GM12878 (cell line): ENCODE results near the gene NOTCH1. TPM values are rescaled to one million over a fixed set of nuclear protein-coding genes. Genes with fewer than 3 reads are reported as not detected.

Experiments
- ATAC-seq: fragments of 200-7000 bp; cut with Tn5 transposase; 3 replicates; pipeline ENCODE4 v1.9.1; 2020; ENCODE audit warnings: mild to moderate bottlenecking, moderate library complexity
- BruUV-seq: library from RNA; stranded (reverse); fragments of 400-500 nt; replicated peaks from 2 replicates; lab custom pipeline; 2021; lab: Mats Ljungman, UMichigan
- CTCF ChIA-PET: fragments of 300-600 bp; sonication (Branson Sonifier 250); formaldehyde crosslinking; extraction: SDS; loops from one replicate; lab custom pipeline; 2021; ENCODE audit warnings: inconsistent platforms; lab: Yijun Ruan, JAX
- POLR2A ChIA-PET: fragments of 350-600 bp; formaldehyde crosslinking; extraction: SDS; loops from one replicate; lab custom pipeline; 2021; ENCODE audit warnings: inconsistent platforms; lab: Charles Lee
- RAD21 ChIA-PET: fragments of 300-600 bp; sonication (Branson Sonifier 250); formaldehyde crosslinking; loops from one replicate; lab custom pipeline; 2023; ENCODE audit warnings: antibody characterized with exemption; ENCODE audit not compliant: unreplicated experiment; lab: Charles Lee
- SMC1A ChIA-PET: fragments of 300-600 bp; sonication (Branson Sonifier 250); formaldehyde crosslinking; loops from one replicate; lab custom pipeline; 2023; ENCODE audit not compliant: unreplicated experiment, uncharacterized antibody; lab: Charles Lee
- DNase-seq: peaks from one replicate; pipeline ENCODE4 v3.0.0-alpha.2; 2011; ENCODE audit warnings: low read depth, low spot score
- FAIRE-seq: peaks from 3 replicates; lab custom pipeline; 2011; peaks lifted over from hg19 to GRCh38; lab: Jason Lieb, UNC
- H2AFZ ChIP-seq: 2 replicates; pipeline ENCODE4 v1.6.0; 2011; ENCODE audit warnings: low read depth, low read length, control low read depth; ENCODE audit not compliant: control insufficient read depth
- H3K27ac ChIP-seq: 2 replicates; pipeline ENCODE4 v1.5.1; 2011; ENCODE audit warnings: control low read depth; ENCODE audit not compliant: control insufficient read depth, insufficient read depth
- H3K27me3 ChIP-seq, 2 experiments: replicated peaks in 1 of 2; 2 replicates each; pipeline versions ENCODE4 v1.6.0 to v1.6.1; 2011; ENCODE audit warnings: low read length in 1 of 2; ENCODE audit not compliant: control insufficient read depth in 2 of 2, insufficient read depth in 2 of 2
- H3K36me3 ChIP-seq, 2 experiments: 2 replicates each; pipeline ENCODE4 v1.5.1; 2011; ENCODE audit warnings: low read length in 1 of 2; ENCODE audit not compliant: control insufficient read depth in 2 of 2, insufficient read depth in 2 of 2
- H3K4me1 ChIP-seq: 2 replicates; pipeline ENCODE4 v1.6.1; 2011; ENCODE audit warnings: mild to moderate bottlenecking, low read length, moderate library complexity, mixed read lengths; ENCODE audit not compliant: control insufficient read depth, insufficient read depth
- H3K4me2 ChIP-seq: 2 replicates; pipeline ENCODE4 v1.6.0; 2011; ENCODE audit warnings: control low read depth; ENCODE audit not compliant: control insufficient read depth, insufficient read depth
- H3K4me3 ChIP-seq: fragments of 200-600 bp; sonication (generic); 2 replicates; pipeline ENCODE4 v1.5.1; 2016
- H3K79me2 ChIP-seq: 2 replicates; pipeline ENCODE4 v1.6.0; 2011; ENCODE audit warnings: low read length; ENCODE audit not compliant: control insufficient read depth, insufficient read depth
- H3K9ac ChIP-seq: 2 replicates; pipeline ENCODE4 v1.8.0; 2011; ENCODE audit warnings: low read length, control low read depth, mixed read lengths; ENCODE audit not compliant: control insufficient read depth, insufficient read depth
- H3K9me3 ChIP-seq: replicated peaks from 3 replicates; pipeline ENCODE4 v1.5.1; 2011; ENCODE audit warnings: mild to moderate bottlenecking, low read length; ENCODE audit not compliant: control insufficient read depth, insufficient read depth
- H4K20me1 ChIP-seq: 2 replicates; pipeline ENCODE4 v1.6.0; 2011; ENCODE audit not compliant: control insufficient read depth, insufficient read depth
- CBX5 ChIP-seq: sonication (generic); IDR thresholded peaks from 2 replicates; pipeline ENCODE4 v1.6.1; 2016; ENCODE audit warnings: low read depth, moderate library complexity, mild to moderate bottlenecking, inconsistent platforms
- FOS ChIP-seq: IDR thresholded peaks from 3 replicates; pipeline ENCODE4 v1.6.1; 2011; ENCODE audit warnings: borderline replicate concordance; ENCODE audit not compliant: insufficient read length; ENCODE audit errors: extremely low read depth
- HDAC2 ChIP-seq: fragments of 200-600 bp; sonication (generic); IDR thresholded peaks from 2 replicates; pipeline ENCODE4 v1.6.1; 2017
- HDGF ChIP-seq: fragments of 450-650 bp; IDR thresholded peaks from 2 replicates; pipeline ENCODE4 v1.6.1; 2016; ENCODE audit warnings: antibody characterized with exemption
- JUND ChIP-seq: IDR thresholded peaks from 2 replicates; pipeline ENCODE4 v1.6.1; 2012; ENCODE audit warnings: low read depth, mild to moderate bottlenecking, low read length, improper control_type of control experiment, moderate library complexity
- KDM1A ChIP-seq: fragments of 200-600 bp; sonication (generic); IDR thresholded peaks from 2 replicates; pipeline ENCODE4 v1.6.1; 2016; ENCODE audit warnings: borderline replicate concordance
- NFXL1 ChIP-seq: fragments of 450-650 bp; IDR thresholded peaks from 2 replicates; pipeline ENCODE4 v1.6.1; 2017; ENCODE audit warnings: antibody characterized with exemption, mild to moderate bottlenecking, borderline replicate concordance
- RAD51 ChIP-seq: fragments of 450-650 bp; IDR thresholded peaks from 2 replicates; pipeline ENCODE4 v1.6.1; 2016; ENCODE audit warnings: moderate library complexity, mild to moderate bottlenecking, inconsistent platforms
- TCF12 ChIP-seq: IDR thresholded peaks from 2 replicates; pipeline ENCODE4 v1.6.1; 2011; ENCODE audit warnings: low read depth, mild to moderate bottlenecking, low read length
- WRNIP1 ChIP-seq: IDR thresholded peaks from 2 replicates; pipeline ENCODE4 v1.6.1; 2011; ENCODE audit warnings: low read depth, low read length, improper control_type of control experiment, borderline replicate concordance
- ZNF622 ChIP-seq: fragments of 450-650 bp; IDR thresholded peaks from 2 replicates; pipeline ENCODE4 v1.6.1; 2017; ENCODE audit warnings: mild to moderate bottlenecking, inconsistent platforms
- WGBS: methylation state at CpG from one replicate; pipeline ENCODE4 v1.1.6; 2016; ENCODE audit warnings: low lambda C conversion rate; ENCODE audit not compliant: insufficient replicate concordance, insufficient coverage; ENCODE audit errors: missing lambda C conversion rate; 5-methylcytosine and 5-hydroxymethylcytosine counted together
- in situ Hi-C: fragments of 300-500 bp; cut with MboI; formaldehyde crosslinking; loops from 9 replicates; pipeline ENCODE4 v1.14.3; 2018; ENCODE audit warnings: mixed read lengths
- intact Hi-C: fragments of 100-400 bp; cut with micrococcal nuclease; formaldehyde crosslinking; loops from one replicate; pipeline ENCODE4 v1.14.2; 2022; ENCODE audit not compliant: unreplicated experiment
- polyA plus RNA-seq, 11 experiments: library from polyadenylated mRNA; depleted of rRNA in 4 of 11; unstranded in 6 of 11; stranded (reverse) in 5 of 11; fragments of >200 nt; fragmentation: Nextera tagmentation in 4 of 11; fragmentation: Illumina TruSeq in 1 of 11; extraction: Ambion mirVana in 4 of 11; extraction: Trizol in 1 of 11; gene quantifications; 1 replicate in 1 of 11; 2 replicates in 10 of 11; pipeline versions ENCODE4 v1.2.1 to v1.2.3, GENCODE V29; 2011 to 2016; ENCODE audit warnings: inconsistent platforms in 2 of 11, missing spikeins in 2 of 11, low read depth in 1 of 11
- total RNA-seq, 4 experiments: library from RNA; depleted of rRNA in 3 of 4; stranded (reverse); fragments of >200 nt in 3 of 4; fragmentation: Illumina TruSeq in 1 of 4; extraction: Trizol in 1 of 4; gene quantifications; 2 replicates each; pipeline versions ENCODE4 v1.2.1 to v1.2.3, GENCODE V29; 2013 to 2021
- TF ChIP-seq, protein P1 (sequence below): fragments of 450-650 bp; IDR thresholded peaks from 2 replicates; pipeline ENCODE4 v1.6.1; 2018; ENCODE audit warnings: borderline replicate concordance, mild to moderate bottlenecking; ENCODE audit not compliant: partially characterized antibody
- TF ChIP-seq, protein P2 (sequence below): IDR thresholded peaks from 2 replicates; pipeline ENCODE4 v1.6.1; 2011; ENCODE audit warnings: low read depth, low read length, improper control_type of control experiment, borderline replicate concordance
- TF ChIP-seq, protein P3 (sequence below): fragments of 450-650 bp; formaldehyde crosslinking; IDR thresholded peaks from 2 replicates; pipeline ENCODE4 v1.5.0; 2022; ENCODE audit warnings: mild to moderate bottlenecking, missing genetic modification characterization
- TF ChIP-seq, protein P4 (sequence below): IDR thresholded peaks from 2 replicates; pipeline ENCODE4 v1.6.1; 2011; ENCODE audit warnings: borderline replicate concordance, low read depth, mild to moderate bottlenecking, moderate library complexity, mixed read lengths, low read length; ENCODE audit not compliant: insufficient read depth; ENCODE audit errors: extremely low read length

Gene NOTCH1
- total and polyA plus RNA-seq, 10 of the 15 experiments (the other 5 are each of a cell fraction or from before 2014, with no cell fraction given), result 0.02 to 40.0 (median 3.7) TPM

DNA sequence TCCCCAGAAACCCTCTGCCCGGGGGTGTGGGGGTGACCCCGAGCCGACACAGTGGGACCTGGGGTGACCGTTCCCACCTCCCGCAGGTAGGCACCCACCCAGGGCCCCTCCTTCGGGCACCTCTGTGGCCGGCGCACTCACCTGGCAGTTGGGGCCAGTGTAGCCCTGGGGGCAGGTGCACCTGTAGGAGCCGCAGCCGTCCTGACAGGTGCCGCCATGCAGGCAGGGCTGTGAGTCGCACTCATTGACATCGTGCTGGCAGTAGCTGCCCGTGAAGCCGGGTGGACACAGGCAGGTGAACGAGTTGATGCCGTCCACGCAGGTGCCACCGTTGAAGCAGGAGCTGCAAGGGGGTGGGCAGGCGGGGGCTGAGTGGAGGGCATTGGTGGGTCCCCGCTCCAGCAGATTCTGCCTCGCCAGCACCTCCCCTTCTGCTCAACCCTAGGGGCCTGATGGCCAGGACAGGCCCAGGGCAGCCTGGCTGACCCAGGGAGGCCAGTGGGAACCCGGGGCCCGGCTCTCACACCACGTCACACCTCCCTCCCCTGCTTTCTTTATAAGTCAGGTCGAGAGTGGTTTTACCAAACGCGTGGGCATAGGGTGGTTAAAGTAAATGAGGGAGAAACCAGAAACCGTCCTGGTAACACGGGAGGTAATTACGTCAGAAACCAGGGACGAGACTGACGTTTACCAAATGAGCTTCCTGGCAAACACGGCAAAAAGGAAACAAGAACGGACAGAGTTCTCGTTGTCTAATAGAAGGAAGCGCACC lies 36.9 kb downstream of the NOTCH1 start (continued):
- TF ChIP-seq, protein P1, sequence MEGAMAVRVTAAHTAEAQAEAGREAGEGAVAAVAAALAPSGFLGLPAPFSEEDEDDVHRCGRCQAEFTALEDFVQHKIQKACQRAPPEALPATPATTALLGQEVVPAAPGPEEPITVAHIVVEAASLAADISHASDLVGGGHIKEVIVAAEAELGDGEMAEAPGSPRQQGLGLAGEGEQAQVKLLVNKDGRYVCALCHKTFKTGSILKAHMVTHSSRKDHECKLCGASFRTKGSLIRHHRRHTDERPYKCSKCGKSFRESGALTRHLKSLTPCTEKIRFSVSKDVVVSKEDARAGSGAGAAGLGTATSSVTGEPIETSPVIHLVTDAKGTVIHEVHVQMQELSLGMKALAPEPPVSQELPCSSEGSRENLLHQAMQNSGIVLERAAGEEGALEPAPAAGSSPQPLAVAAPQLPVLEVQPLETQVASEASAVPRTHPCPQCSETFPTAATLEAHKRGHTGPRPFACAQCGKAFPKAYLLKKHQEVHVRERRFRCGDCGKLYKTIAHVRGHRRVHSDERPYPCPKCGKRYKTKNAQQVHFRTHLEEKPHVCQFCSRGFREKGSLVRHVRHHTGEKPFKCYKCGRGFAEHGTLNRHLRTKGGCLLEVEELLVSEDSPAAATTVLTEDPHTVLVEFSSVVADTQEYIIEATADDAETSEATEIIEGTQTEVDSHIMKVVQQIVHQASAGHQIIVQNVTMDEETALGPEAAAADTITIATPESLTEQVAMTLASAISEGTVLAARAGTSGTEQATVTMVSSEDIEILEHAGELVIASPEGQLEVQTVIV, result no peak
- TF ChIP-seq, protein P2, sequence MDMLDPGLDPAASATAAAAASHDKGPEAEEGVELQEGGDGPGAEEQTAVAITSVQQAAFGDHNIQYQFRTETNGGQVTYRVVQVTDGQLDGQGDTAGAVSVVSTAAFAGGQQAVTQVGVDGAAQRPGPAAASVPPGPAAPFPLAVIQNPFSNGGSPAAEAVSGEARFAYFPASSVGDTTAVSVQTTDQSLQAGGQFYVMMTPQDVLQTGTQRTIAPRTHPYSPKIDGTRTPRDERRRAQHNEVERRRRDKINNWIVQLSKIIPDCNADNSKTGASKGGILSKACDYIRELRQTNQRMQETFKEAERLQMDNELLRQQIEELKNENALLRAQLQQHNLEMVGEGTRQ, result no peak
- no peak for TF ChIP-seq HDGF
- no peak for TF ChIP-seq HDAC2
- no peak for TF ChIP-seq CBX5
- TF ChIP-seq, all 136 proteins: peak for 0

DNA sequence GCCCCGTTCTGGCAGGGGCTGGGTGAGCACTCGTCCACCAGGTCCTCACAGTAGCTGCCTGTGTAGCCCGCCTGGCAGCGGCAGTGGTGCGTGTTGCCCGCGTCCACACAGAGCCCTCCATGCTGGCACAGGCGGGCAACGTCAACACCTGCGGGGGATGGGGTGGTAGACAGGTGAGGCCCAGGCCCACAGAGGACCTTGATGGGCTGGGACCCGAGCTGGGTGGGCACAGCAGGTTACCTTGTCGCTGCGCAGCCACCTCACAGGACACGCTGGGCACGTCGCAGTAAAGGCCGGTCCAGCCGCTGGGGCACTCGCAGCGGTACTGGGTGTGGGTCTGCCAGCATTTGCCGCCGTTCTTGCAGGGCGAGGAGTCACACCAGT lies 37.9 kb downstream of the NOTCH1 start:
- in situ Hi-C loops, result no loop called here
- Histone ChIP-seq H3K79me2 (no peaks in the 10 kb centered on the region), H3K4me3 (no peak overlapping the region), H2AFZ (no peak overlapping the region), H3K9me3 (no peaks in the 10 kb centered on the region), H3K9ac (no peak overlapping the region), H3K36me3 (peaks cover 2 to 64% of the 10 kb centered on the region in 2 experiments; a peak in 3 of 4 replicates), H3K4me2 (no peak overlapping the region), H4K20me1 (no peaks in the 10 kb centered on the region), H3K4me1 (no peaks in the 10 kb centered on the region), H3K27ac (no peak overlapping the region), H3K27me3 (no peaks in the 10 kb centered on the region)
- ATAC-seq, result no peak
- 97% methylated on average over 23 of the region's 23 CpGs for WGBS
- ChIA-PET POLR2A (no interaction called here), SMC1A (no interaction called here), CTCF (interaction anchor here (1.0 kb wide), 1 partner anchor 23 kb away, joined by 3 read pairs; no protein-coding TSS in a partner anchor), RAD21 (no interaction called here)
- no peak for DNase-seq
- FAIRE-seq, result no peak
- intact Hi-C loops, result no loop called here
- no TSS peak for BruUV-seq
- no peak for TF ChIP-seq KDM1A
- no peak for TF ChIP-seq JUND
- TF ChIP-seq, protein P3, sequence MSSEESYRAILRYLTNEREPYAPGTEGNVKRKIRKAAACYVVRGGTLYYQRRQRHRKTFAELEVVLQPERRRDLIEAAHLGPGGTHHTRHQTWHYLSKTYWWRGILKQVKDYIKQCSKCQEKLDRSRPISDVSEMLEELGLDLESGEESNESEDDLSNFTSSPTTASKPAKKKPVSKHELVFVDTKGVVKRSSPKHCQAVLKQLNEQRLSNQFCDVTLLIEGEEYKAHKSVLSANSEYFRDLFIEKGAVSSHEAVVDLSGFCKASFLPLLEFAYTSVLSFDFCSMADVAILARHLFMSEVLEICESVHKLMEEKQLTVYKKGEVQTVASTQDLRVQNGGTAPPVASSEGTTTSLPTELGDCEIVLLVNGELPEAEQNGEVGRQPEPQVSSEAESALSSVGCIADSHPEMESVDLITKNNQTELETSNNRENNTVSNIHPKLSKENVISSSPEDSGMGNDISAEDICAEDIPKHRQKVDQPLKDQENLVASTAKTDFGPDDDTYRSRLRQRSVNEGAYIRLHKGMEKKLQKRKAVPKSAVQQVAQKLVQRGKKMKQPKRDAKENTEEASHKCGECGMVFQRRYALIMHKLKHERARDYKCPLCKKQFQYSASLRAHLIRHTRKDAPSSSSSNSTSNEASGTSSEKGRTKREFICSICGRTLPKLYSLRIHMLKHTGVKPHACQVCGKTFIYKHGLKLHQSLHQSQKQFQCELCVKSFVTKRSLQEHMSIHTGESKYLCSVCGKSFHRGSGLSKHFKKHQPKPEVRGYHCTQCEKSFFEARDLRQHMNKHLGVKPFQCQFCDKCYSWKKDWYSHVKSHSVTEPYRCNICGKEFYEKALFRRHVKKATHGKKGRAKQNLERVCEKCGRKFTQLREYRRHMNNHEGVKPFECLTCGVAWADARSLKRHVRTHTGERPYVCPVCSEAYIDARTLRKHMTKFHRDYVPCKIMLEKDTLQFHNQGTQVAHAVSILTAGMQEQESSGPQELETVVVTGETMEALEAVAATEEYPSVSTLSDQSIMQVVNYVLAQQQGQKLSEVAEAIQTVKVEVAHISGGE, result no peak
- TF ChIP-seq, protein P4, sequence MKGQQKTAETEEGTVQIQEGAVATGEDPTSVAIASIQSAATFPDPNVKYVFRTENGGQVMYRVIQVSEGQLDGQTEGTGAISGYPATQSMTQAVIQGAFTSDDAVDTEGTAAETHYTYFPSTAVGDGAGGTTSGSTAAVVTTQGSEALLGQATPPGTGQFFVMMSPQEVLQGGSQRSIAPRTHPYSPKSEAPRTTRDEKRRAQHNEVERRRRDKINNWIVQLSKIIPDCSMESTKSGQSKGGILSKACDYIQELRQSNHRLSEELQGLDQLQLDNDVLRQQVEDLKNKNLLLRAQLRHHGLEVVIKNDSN, result no peak
- no peak for TF ChIP-seq ZNF622
- no peak for TF ChIP-seq FOS
- TF ChIP-seq WRNIP1, result no peak
- no peak for TF ChIP-seq RAD51
- TF ChIP-seq NFXL1, result no peak
- TF ChIP-seq TCF12, result no peak
